OCI-LY7 (cell line): ENCODE results near the gene AIMP2.
"Not testable (repeated sequence)": the region's sequence is repeated elsewhere in the genome, so short reads cannot be mapped to it uniquely, and the experiment has no call there.

Experiments used
- CTCF ChIP-seq: fragments of 200-600 bp; sonication (generic); conservative IDR thresholded peaks from 2 replicates; pipeline ENCODE4 v1.5.1; 2014; ENCODE audit warnings: mild to moderate bottlenecking, antibody characterized with exemption, low read length, moderate library complexity, mixed read lengths
- EZH2phosphoT487 ChIP-seq: fragments of 200-600 bp; sonication (generic); IDR thresholded peaks from 2 replicates; pipeline ENCODE4 v1.6.1; 2018; ENCODE audit warnings: low read depth, borderline replicate concordance, mild to moderate bottlenecking, mixed run types, antibody characterized with exemption, low read length, moderate library complexity, mixed read lengths

- not testable (repeated sequence) for TF ChIP-seq CTCF, EZH2phosphoT487
Measured at GRCh38 chr7:6010370-6010769, 1.3 kb downstream of the AIMP2 start.
